MM.1S (cell line): ENCODE data around the gene SLFN12L.

Experiments used
- DNase-seq: peaks from one replicate; pipeline ENCODE4 v3.0.0-alpha.2; 2015
- H2AFZ ChIP-seq: fragments of 300-600 bp; sonication (generic); 2 replicates; pipeline ENCODE4 v1.6.0; 2016; ENCODE audit warnings: antibody characterized with exemption, low read length
- H3F3A ChIP-seq: fragments of 300-600 bp; sonication (generic); 2 replicates; pipeline ENCODE4 v1.6.1; 2016; ENCODE audit warnings: mild to moderate bottlenecking, antibody characterized with exemption, low read length, moderate library complexity, mixed read lengths; ENCODE audit not compliant: insufficient read depth
- H3K27ac ChIP-seq: fragments of 300-600 bp; sonication (generic); 2 replicates; pipeline ENCODE4 v1.5.1; 2016; ENCODE audit warnings: mild to moderate bottlenecking, low read length
- H3K27me3 ChIP-seq: fragments of 300-600 bp; sonication (generic); replicated peaks from 2 replicates; pipeline ENCODE4 v1.6.0; 2016; ENCODE audit warnings: low read length; ENCODE audit not compliant: insufficient read depth
- H3K36me3 ChIP-seq: fragments of 300-600 bp; sonication (generic); replicated peaks from 2 replicates; pipeline ENCODE4 v1.6.1; 2016; ENCODE audit warnings: mild to moderate bottlenecking, low read length, mixed read lengths; ENCODE audit not compliant: insufficient read depth
- H3K4me1 ChIP-seq: fragments of 300-600 bp; sonication (generic); 2 replicates; pipeline ENCODE4 v1.6.1; 2016; ENCODE audit warnings: low read length, mixed read lengths
- H3K4me2 ChIP-seq: fragments of 300-600 bp; sonication (generic); 2 replicates; pipeline ENCODE4 v1.6.0; 2016; ENCODE audit warnings: low read depth, low read length
- H3K4me3 ChIP-seq: fragments of 300-600 bp; sonication (generic); 2 replicates; pipeline ENCODE4 v1.5.1; 2016; ENCODE audit warnings: low read length, mixed read lengths
- H3K79me2 ChIP-seq: fragments of 300-600 bp; sonication (generic); 2 replicates; pipeline ENCODE4 v1.6.1; 2016; ENCODE audit warnings: mixed run types, low read length, mixed read lengths
- H3K9ac ChIP-seq: fragments of 300-600 bp; sonication (generic); 2 replicates; pipeline ENCODE4 v1.6.1; 2016; ENCODE audit warnings: low read length, mixed read lengths
- H3K9me2 ChIP-seq: fragments of 300-600 bp; sonication (generic); replicated peaks from 2 replicates; pipeline ENCODE4 v1.6.1; 2016; ENCODE audit warnings: mild to moderate bottlenecking, low read length, mixed read lengths; ENCODE audit not compliant: insufficient read depth
- H3K9me3 ChIP-seq: fragments of 300-600 bp; sonication (generic); replicated peaks from 2 replicates; pipeline ENCODE4 v1.6.1; 2016; ENCODE audit warnings: mild to moderate bottlenecking, low read length, mixed read lengths; ENCODE audit not compliant: insufficient read depth
- H4K20me1 ChIP-seq: fragments of 300-600 bp; sonication (generic); 2 replicates; pipeline ENCODE4 v1.6.1; 2016; ENCODE audit warnings: mild to moderate bottlenecking, low read length, moderate library complexity, mixed read lengths; ENCODE audit not compliant: insufficient read depth
- EZH2 ChIP-seq: fragments of 300-600 bp; sonication (generic); optimal IDR thresholded peaks from 2 replicates; pipeline ENCODE3; 2017; ENCODE audit warnings: low read depth, mild to moderate bottlenecking, antibody characterized with exemption, low read length, mixed read lengths
- EZH2phosphoT487 ChIP-seq: fragments of 300-600 bp; sonication (generic); IDR thresholded peaks from 2 replicates; pipeline ENCODE4 v1.6.1; 2018; ENCODE audit warnings: antibody characterized with exemption, low read length
- TF ChIP-seq, protein P1 (sequence below): fragments of 300-600 bp; sonication (generic); IDR thresholded peaks from 2 replicates; pipeline ENCODE4 v1.5.1; 2016; ENCODE audit warnings: antibody characterized with exemption, low read length, mixed read lengths

Gene SLFN12L

GRCh38 chr17:35548978-35549377 lies 11.5 kb upstream of the SLFN12L start:
- H3K27me3 ChIP-seq = no peaks in the 10 kb centered on the region
- no peak overlapping the region for H3K9ac ChIP-seq
- TF ChIP-seq EZH2phosphoT487 = no peak
- TF ChIP-seq, protein P1, sequence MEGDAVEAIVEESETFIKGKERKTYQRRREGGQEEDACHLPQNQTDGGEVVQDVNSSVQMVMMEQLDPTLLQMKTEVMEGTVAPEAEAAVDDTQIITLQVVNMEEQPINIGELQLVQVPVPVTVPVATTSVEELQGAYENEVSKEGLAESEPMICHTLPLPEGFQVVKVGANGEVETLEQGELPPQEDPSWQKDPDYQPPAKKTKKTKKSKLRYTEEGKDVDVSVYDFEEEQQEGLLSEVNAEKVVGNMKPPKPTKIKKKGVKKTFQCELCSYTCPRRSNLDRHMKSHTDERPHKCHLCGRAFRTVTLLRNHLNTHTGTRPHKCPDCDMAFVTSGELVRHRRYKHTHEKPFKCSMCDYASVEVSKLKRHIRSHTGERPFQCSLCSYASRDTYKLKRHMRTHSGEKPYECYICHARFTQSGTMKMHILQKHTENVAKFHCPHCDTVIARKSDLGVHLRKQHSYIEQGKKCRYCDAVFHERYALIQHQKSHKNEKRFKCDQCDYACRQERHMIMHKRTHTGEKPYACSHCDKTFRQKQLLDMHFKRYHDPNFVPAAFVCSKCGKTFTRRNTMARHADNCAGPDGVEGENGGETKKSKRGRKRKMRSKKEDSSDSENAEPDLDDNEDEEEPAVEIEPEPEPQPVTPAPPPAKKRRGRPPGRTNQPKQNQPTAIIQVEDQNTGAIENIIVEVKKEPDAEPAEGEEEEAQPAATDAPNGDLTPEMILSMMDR = no peak
- TF ChIP-seq EZH2 = no peak
- no peaks in the 10 kb centered on the region for H3K36me3 ChIP-seq
- H3K4me1 ChIP-seq = no peaks in the 10 kb centered on the region
- H3K27ac ChIP-seq = no peak overlapping the region
- H3K4me2 ChIP-seq = no peak overlapping the region
- DNase-seq = no peak
- H3K4me3 ChIP-seq = no peak overlapping the region
- H3K9me2 ChIP-seq = no peaks in the 10 kb centered on the region
- no peaks in the 10 kb centered on the region for H4K20me1 ChIP-seq
- no peaks in the 10 kb centered on the region for H3K9me3 ChIP-seq
- no peak overlapping the region for H2AFZ ChIP-seq
- H3K79me2 ChIP-seq = no peaks in the 10 kb centered on the region
- no peaks in the 10 kb centered on the region for H3F3A ChIP-seq

DNA sequence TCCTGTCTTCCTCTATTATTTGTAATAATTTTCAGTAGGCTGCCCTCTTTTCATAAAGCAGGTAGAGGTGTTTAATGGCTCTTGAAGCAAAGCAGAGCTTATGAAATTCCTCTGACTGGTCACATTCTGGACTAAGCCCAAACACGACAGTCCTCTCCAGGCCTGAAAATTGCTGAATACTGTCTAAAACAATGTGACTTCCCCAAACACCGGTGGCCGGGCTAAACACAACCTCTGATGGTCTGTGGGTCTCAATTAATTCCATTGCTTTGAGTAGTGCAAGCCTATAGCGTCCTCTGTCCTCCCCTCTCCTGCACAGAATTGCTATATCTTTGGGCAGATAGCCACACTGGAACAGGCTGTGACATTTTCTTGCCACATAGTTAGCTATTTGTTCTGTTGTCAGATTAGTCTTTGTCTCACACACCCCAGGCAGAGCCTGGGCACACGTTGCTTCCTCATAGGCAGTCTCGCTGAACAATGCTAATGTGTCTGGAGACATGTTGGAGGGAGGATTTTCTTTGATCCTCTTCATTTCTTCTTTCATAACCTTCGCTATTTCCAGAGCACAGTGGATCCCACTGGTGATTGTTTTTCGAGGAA lies 10.8 kb upstream of the SLFN12L start:
- Histone ChIP-seq H3K9ac (no peak overlapping the region), H3K27me3 (no peaks in the 10 kb centered on the region), H3K36me3 (no peaks in the 10 kb centered on the region), H3K79me2 (no peaks in the 10 kb centered on the region), H3K4me1 (no peaks in the 10 kb centered on the region), H2AFZ (no peak overlapping the region), H3K9me3 (no peaks in the 10 kb centered on the region), H3K9me2 (no peaks in the 10 kb centered on the region), H3F3A (no peaks in the 10 kb centered on the region), H3K27ac (no peak overlapping the region), H3K4me2 (no peak overlapping the region), H4K20me1 (no peaks in the 10 kb centered on the region), H3K4me3 (no peak overlapping the region)
- TF ChIP-seq EZH2phosphoT487 = no peak
- no peak for TF ChIP-seq EZH2
- TF ChIP-seq, protein P1 = no peak
- no peak for DNase-seq

DNA sequence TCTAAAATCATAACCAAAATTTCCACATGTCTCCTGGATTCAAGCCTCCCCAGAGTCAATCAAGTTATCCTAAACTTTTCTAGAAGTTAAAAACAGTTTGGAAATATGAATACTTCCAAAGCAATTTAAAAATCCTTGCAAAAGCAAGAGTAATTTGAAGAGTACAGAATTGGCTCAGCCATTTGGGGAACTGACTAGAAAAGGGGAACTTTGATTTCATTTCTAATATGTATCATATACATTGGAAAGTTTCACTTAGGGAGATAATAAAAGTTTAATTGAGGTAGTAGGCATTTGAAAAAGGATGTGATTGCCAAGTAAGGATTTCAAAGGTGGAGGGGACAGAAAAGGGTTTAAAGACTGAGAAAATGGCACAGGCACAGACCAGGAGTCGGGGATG lies 9.0 kb upstream of the SLFN12L start:
- Histone ChIP-seq H3K27ac (no peak overlapping the region), H3K9me2 (no peaks in the 10 kb centered on the region), H4K20me1 (no peaks in the 10 kb centered on the region), H3K4me2 (no peak overlapping the region), H3K36me3 (no peaks in the 10 kb centered on the region), H2AFZ (no peak overlapping the region), H3K4me1 (0 out of 2 replicates have a peak, but pooled peaks cover 4% of the 10 kb centered on the region), H3K27me3 (no peaks in the 10 kb centered on the region), H3K9me3 (no peaks in the 10 kb centered on the region), H3F3A (no peaks in the 10 kb centered on the region), H3K9ac (no peak overlapping the region), H3K4me3 (no peak overlapping the region), H3K79me2 (no peaks in the 10 kb centered on the region)
- TF ChIP-seq EZH2phosphoT487 (no peak), EZH2 (no peak)
- TF ChIP-seq, protein P1 = no peak
- DNase-seq = no peak
